IMR-90 (cell line): ENCODE data around the gene SP3. TPM values are rescaled to one million over a fixed set of nuclear protein-coding genes. Genes with fewer than 3 reads are reported as not detected.

Experiments
- ATAC-seq: fragments of 200-7000 bp; cut with Tn5 transposase; 2 replicates; pipeline ENCODE4 v1.9.1; 2020; ENCODE audit warnings: low read depth, mild to moderate bottlenecking, moderate library complexity
- BruUV-seq: library from RNA; stranded (reverse); fragments of 400-500 nt; replicated peaks from 2 replicates; lab custom pipeline; 2021; lab: Mats Ljungman, UMichigan
- CTCF ChIA-PET: fragments of 300-600 bp; formaldehyde crosslinking; extraction: SDS; loops from one replicate; lab custom pipeline; 2021; ENCODE audit warnings: antibody characterized with exemption; lab: Yijun Ruan, JAX
- POLR2A ChIA-PET: fragments of 300-600 bp; sonication (Branson Sonifier 250); formaldehyde crosslinking; loops from one replicate; lab custom pipeline; 2022; ENCODE audit warnings: antibody characterized with exemption; ENCODE audit not compliant: unreplicated experiment; lab: Charles Lee
- DNase-seq: peaks from one replicate; pipeline ENCODE4 v3.0.0; 2013
- H2AFZ ChIP-seq: replicated peaks from 2 replicates; pipeline ENCODE3; 2013; ENCODE audit warnings: low read length, mild to moderate bottlenecking; ENCODE audit not compliant: poor library complexity
- H2AK5ac ChIP-seq: 2 replicates; pipeline ENCODE4 v1.6.1; 2013; ENCODE audit warnings: low read depth, low read length, inconsistent platforms
- H2AK9ac ChIP-seq: replicated peaks from 2 replicates; pipeline ENCODE3; 2013; ENCODE audit warnings: mild to moderate bottlenecking, low read depth, low read length, moderate library complexity; ENCODE audit not compliant: poor library complexity
- H2BK120ac ChIP-seq: 2 replicates; pipeline ENCODE4 v1.6.1; 2013; ENCODE audit warnings: low read depth, low read length, inconsistent platforms
- H2BK15ac ChIP-seq: 3 replicates; pipeline ENCODE4 v1.6.1; 2013; ENCODE audit warnings: low read depth, low read length, inconsistent platforms
- H2BK20ac ChIP-seq: 2 replicates; pipeline ENCODE4 v1.6.1; 2013; ENCODE audit warnings: low read depth, mild to moderate bottlenecking, inconsistent platforms, low read length, moderate library complexity
- H2BK5ac ChIP-seq: 2 replicates; pipeline ENCODE4 v1.6.1; 2013; ENCODE audit warnings: mild to moderate bottlenecking, low read depth, low read length, inconsistent platforms; ENCODE audit not compliant: poor library complexity, severe bottlenecking
- H3K14ac ChIP-seq: replicated peaks from 2 replicates; pipeline ENCODE4 v1.6.1; 2013; ENCODE audit warnings: low read depth, low read length, inconsistent platforms
- H3K18ac ChIP-seq: 2 replicates; pipeline ENCODE4 v1.6.1; 2013; ENCODE audit warnings: low read depth, low read length, control low read depth
- H3K23ac ChIP-seq: 2 replicates; pipeline ENCODE4 v1.6.1; 2013; ENCODE audit warnings: low read depth, low read length, inconsistent platforms
- H3K27ac ChIP-seq: 2 replicates; pipeline ENCODE4 v1.5.1; 2013; ENCODE audit warnings: mild to moderate bottlenecking, control low read depth, low read length; ENCODE audit not compliant: insufficient read depth
- H3K27me3 ChIP-seq: 2 replicates; pipeline ENCODE4 v1.6.1; 2013; ENCODE audit warnings: low read length; ENCODE audit not compliant: control insufficient read depth, insufficient read depth
- H3K36me3 ChIP-seq: 2 replicates; pipeline ENCODE4 v1.6.1; 2013; ENCODE audit warnings: low read length, mixed read lengths; ENCODE audit not compliant: control insufficient read depth, insufficient read depth
- H3K4ac ChIP-seq: 2 replicates; pipeline ENCODE4 v1.6.1; 2013; ENCODE audit warnings: low read depth, low read length, inconsistent platforms
- H3K4me1 ChIP-seq: 2 replicates; pipeline ENCODE4 v1.6.1; 2013; ENCODE audit warnings: low read length, mixed read lengths; ENCODE audit not compliant: control insufficient read depth, insufficient read depth
- H3K4me2 ChIP-seq: 2 replicates; pipeline ENCODE4 v1.6.1; 2013; ENCODE audit warnings: low read depth, mild to moderate bottlenecking, control low read depth, low read length, moderate library complexity
- H3K4me3 ChIP-seq: 2 replicates; pipeline ENCODE4 v1.5.1; 2013; ENCODE audit warnings: low read depth, mild to moderate bottlenecking, control low read depth, low read length, moderate library complexity; ENCODE audit not compliant: insufficient read depth
- H3K56ac ChIP-seq: 2 replicates; pipeline ENCODE4 v1.6.1; 2013; ENCODE audit warnings: low read length, inconsistent platforms; ENCODE audit not compliant: insufficient read depth; ENCODE audit errors: extremely low read depth
- H3K79me1 ChIP-seq, 2 experiments: 2 replicates each; pipeline ENCODE4 v1.6.1; 2013; ENCODE audit warnings: low read length in 2 of 2, inconsistent platforms in 1 of 2, low read depth in 1 of 2
- H3K9ac ChIP-seq: 2 replicates; pipeline ENCODE4 v1.6.1; 2013; ENCODE audit warnings: low read depth, low read length, control low read depth
- H3K9me1 ChIP-seq: 2 replicates; pipeline ENCODE4 v1.6.1; 2013; ENCODE audit warnings: low read length, inconsistent platforms; ENCODE audit not compliant: insufficient read depth
- H3K9me3 ChIP-seq: 2 replicates; pipeline ENCODE4 v1.6.1; 2013; ENCODE audit warnings: low read length; ENCODE audit not compliant: control insufficient read depth, insufficient read depth
- H4K20me1 ChIP-seq: 2 replicates; pipeline ENCODE4 v1.6.1; 2013; ENCODE audit warnings: low read length, inconsistent platforms; ENCODE audit not compliant: insufficient read depth
- H4K5ac ChIP-seq: 2 replicates; pipeline ENCODE4 v1.6.1; 2013; ENCODE audit warnings: mild to moderate bottlenecking, low read depth, low read length, control low read depth
- H4K8ac ChIP-seq, 2 experiments: 2 replicates each; pipeline ENCODE4 v1.6.1; 2013; ENCODE audit warnings: low read depth in 2 of 2, low read length in 2 of 2, control low read depth in 1 of 2, inconsistent platforms in 1 of 2
- H4K91ac ChIP-seq: 2 replicates; pipeline ENCODE4 v1.6.1; 2013; ENCODE audit warnings: low read depth, low read length, inconsistent platforms; ENCODE audit not compliant: insufficient read depth
- BHLHE40 ChIP-seq: fragments of 150-350 bp; IDR thresholded peaks from 2 replicates; pipeline ENCODE4 v1.6.1; 2016; ENCODE audit warnings: mild to moderate bottlenecking, low read depth, low read length
- CEBPB ChIP-seq: IDR thresholded peaks from 2 replicates; pipeline ENCODE4 v1.6.1; 2012; ENCODE audit warnings: low read depth, low read length, improper control_type of control experiment
- CHD1 ChIP-seq: IDR thresholded peaks from 2 replicates; pipeline ENCODE4 v1.6.1; 2012; ENCODE audit warnings: low read depth, low read length, improper control_type of control experiment
- CTCF ChIP-seq: conservative IDR thresholded peaks from 2 replicates; pipeline ENCODE4 v1.5.1; 2012; ENCODE audit warnings: mild to moderate bottlenecking, low read depth, low read length, improper control_type of control experiment
- ELK1 ChIP-seq: fragments of 150-350 bp; IDR thresholded peaks from 2 replicates; pipeline ENCODE4 v1.6.1; 2016; ENCODE audit warnings: low read depth, mild to moderate bottlenecking, low read length, moderate library complexity, borderline replicate concordance
- FOS ChIP-seq: fragments of 150-350 bp; IDR thresholded peaks from 2 replicates; pipeline ENCODE4 v1.6.1; 2016; ENCODE audit warnings: low read depth, low read length
- MAFK ChIP-seq: IDR thresholded peaks from 2 replicates; pipeline ENCODE4 v1.6.1; 2012; ENCODE audit warnings: low read depth, low read length, improper control_type of control experiment
- MAZ ChIP-seq: IDR thresholded peaks from 2 replicates; pipeline ENCODE4 v1.6.1; 2012; ENCODE audit warnings: low read depth, mild to moderate bottlenecking, low read length, improper control_type of control experiment, moderate library complexity, borderline replicate concordance
- MXI1 ChIP-seq: IDR thresholded peaks from 2 replicates; pipeline ENCODE4 v1.6.1; 2012; ENCODE audit warnings: low read depth, mild to moderate bottlenecking, low read length, moderate library complexity, borderline replicate concordance
- NFE2L2 ChIP-seq: fragments of 150-350 bp; IDR thresholded peaks from 2 replicates; pipeline ENCODE4 v1.6.1; 2016; ENCODE audit warnings: low read depth, mild to moderate bottlenecking, low read length
- POLR2A ChIP-seq: IDR thresholded peaks from 2 replicates; pipeline ENCODE4 v1.6.1; 2012; ENCODE audit warnings: mild to moderate bottlenecking, low read depth, low read length
- RAD21 ChIP-seq: IDR thresholded peaks from 2 replicates; pipeline ENCODE4 v1.6.1; 2012; ENCODE audit warnings: low read length, improper control_type of control experiment
- RCOR1 ChIP-seq: IDR thresholded peaks from 2 replicates; pipeline ENCODE4 v1.6.1; 2012; ENCODE audit warnings: mild to moderate bottlenecking, low read length, improper control_type of control experiment; ENCODE audit not compliant: insufficient replicate concordance
- RFX5 ChIP-seq: IDR thresholded peaks from 2 replicates; pipeline ENCODE4 v1.8.0; 2012; ENCODE audit warnings: low read depth, mild to moderate bottlenecking, low read length, moderate library complexity
- SMC3 ChIP-seq: fragments of 150-350 bp; IDR thresholded peaks from 2 replicates; pipeline ENCODE4 v1.6.1; 2016; ENCODE audit warnings: low read depth, mild to moderate bottlenecking, antibody characterized with exemption, low read length, moderate library complexity
- USF2 ChIP-seq: fragments of 150-350 bp; IDR thresholded peaks from 2 replicates; pipeline ENCODE4 v1.6.1; 2017; ENCODE audit warnings: mild to moderate bottlenecking, antibody characterized with exemption, low read length, low read depth
- WGBS, 2 experiments: methylation state at CpG; one replicate each; pipeline versions ENCODE4 v1.1.5 to v1.1.7; 2013; ENCODE audit warnings: missing lambda C conversion rate in 2 of 2; ENCODE audit not compliant: insufficient read length in 1 of 2; ENCODE audit errors: extremely low coverage in 2 of 2; 5-methylcytosine and 5-hydroxymethylcytosine counted together
- dilution Hi-C: fragments of 300-500 bp; cut with HindIII; formaldehyde crosslinking; loops from one replicate; pipeline ENCODE4 v1.14.3; 2018; ENCODE audit warnings: low sequenced_read_pairs; ENCODE audit not compliant: unreplicated experiment
- in situ Hi-C: fragments of 300-500 bp; cut with MboI; formaldehyde crosslinking; loops from 3 replicates; pipeline ENCODE4 v1.14.3; 2019; ENCODE audit warnings: low sequenced_read_pairs, inconsistent platforms, mixed read lengths
- intact Hi-C: fragments of 100-400 bp; cut with micrococcal nuclease; formaldehyde crosslinking; loops from 2 replicates; pipeline ENCODE4 v1.10.0; 2022
- polyA plus RNA-seq, 3 experiments: library from polyadenylated mRNA; depleted of rRNA; stranded (reverse); fragments of >200 nt; gene quantifications; 2 replicates each; pipeline ENCODE4 v1.2.3, GENCODE V29; 2012; ENCODE audit warnings: low replicate concordance in 1 of 3
- total RNA-seq: library from RNA; depleted of rRNA; stranded (reverse); fragments of >200 nt; gene quantifications from 2 replicates; pipeline ENCODE4 v1.2.3, GENCODE V29; 2012

SP3 gene
- total and polyA plus RNA-seq, 2 of the 4 experiments (the other 2 are of a cell fraction), result 26.7 to 136 TPM

- ChIA-PET POLR2A (no interaction called here), CTCF (no interaction called here)
- no peak overlapping the region for H3K4ac ChIP-seq
- H2AK5ac ChIP-seq, result no peak overlapping the region
- ATAC-seq, result no peak
- in situ Hi-C loops (no loop called here), dilution Hi-C loops (no loop called here), intact Hi-C loops (no loop called here)
- H3K14ac ChIP-seq, result no peak overlapping the region
- H2AFZ ChIP-seq, result no peak overlapping the region
- H3K27me3 ChIP-seq, result peaks cover 28% of the 10 kb centered on the region
- H2BK15ac ChIP-seq, result no peak overlapping the region
- no peak for DNase-seq
- H3K4me3 ChIP-seq, result no peak overlapping the region
- no peak overlapping the region for H2BK5ac ChIP-seq
- H3K23ac ChIP-seq, result no peak overlapping the region
- H3K9me3 ChIP-seq, result no peaks in the 10 kb centered on the region
- H4K8ac ChIP-seq, result no peak overlapping the region
- H3K79me1 ChIP-seq, result no peaks in the 10 kb centered on the region
- no peaks in the 10 kb centered on the region for H4K20me1 ChIP-seq
- H3K9me1 ChIP-seq, result no peaks in the 10 kb centered on the region
- no peaks in the 10 kb centered on the region for H3K4me1 ChIP-seq
- no peak overlapping the region for H3K27ac ChIP-seq
- no peak overlapping the region for H3K9ac ChIP-seq
- H2BK20ac ChIP-seq, result no peak overlapping the region
- H3K56ac ChIP-seq, result no peak overlapping the region
- no peak overlapping the region for H4K5ac ChIP-seq
- H4K91ac ChIP-seq, result no peak overlapping the region
- no peak overlapping the region for H2AK9ac ChIP-seq
- TF ChIP-seq CTCF, result no peak
- TF ChIP-seq MAZ, result no peak
- TF ChIP-seq ELK1, result no peak
- no peak for TF ChIP-seq CEBPB
- no peak for TF ChIP-seq FOS
- TF ChIP-seq POLR2A, result no peak
- no peak for TF ChIP-seq SMC3
- TF ChIP-seq MXI1, result no peak
- no peak for TF ChIP-seq RCOR1
- no peak for TF ChIP-seq MAFK
- TF ChIP-seq BHLHE40, result no peak
- TF ChIP-seq CHD1, result no peak
- TF ChIP-seq RFX5, result no peak
- TF ChIP-seq USF2, result no peak
- no peak for TF ChIP-seq NFE2L2
- no peak for TF ChIP-seq RAD21
- 78% methylated on average over 4 of the region's 9 CpGs; no CpG with 5 or more reads in 1 of the 2 experiments for WGBS, 2 experiments
- H3K36me3 ChIP-seq, result no peaks in the 10 kb centered on the region
- H3K4me2 ChIP-seq, result no peak overlapping the region
- no peak overlapping the region for H3K18ac ChIP-seq
- BruUV-seq, result no TSS peak
- H2BK120ac ChIP-seq, result no peak overlapping the region
Measured at GRCh38 chr2:173876833-173877413, 88.2 kb downstream of the SP3 start.
